HCT116 (cell line): ENCODE results near the gene DHRS11. TPM values are rescaled to one million over a fixed set of nuclear protein-coding genes. Genes with fewer than 3 reads are reported as not detected.

ENCODE experiments used
- ATAC-seq: fragments of 200-7000 bp; cut with Tn5 transposase; 2 replicates; pipeline ENCODE4 v1.9.1; 2020; ENCODE audit warnings: mild to moderate bottlenecking, moderate library complexity
- BruUV-seq: library from RNA; stranded (reverse); fragments of 400-500 nt; replicated peaks from 2 replicates; lab custom pipeline; 2021; lab: Mats Ljungman, UMichigan
- CTCF ChIA-PET: fragments of 300-600 bp; sonication (Branson Sonifier 250); formaldehyde crosslinking; loops from one replicate; lab custom pipeline; 2021; ENCODE audit warnings: antibody characterized with exemption; lab: Charles Lee
- POLR2A ChIA-PET: fragments of 300-600, 350-600 bp; sonication (Branson Sonifier 250); formaldehyde crosslinking; loops from one replicate; lab custom pipeline; 2021; ENCODE audit warnings: antibody characterized with exemption; lab: Charles Lee
- RAD21 ChIA-PET, 2 experiments: fragments of 300-600 bp; sonication (Branson Sonifier 250); formaldehyde crosslinking; loops; one replicate each; lab custom pipeline; 2023; ENCODE audit warnings: low total read pairs in 2 of 2; ENCODE audit not compliant: uncharacterized antibody in 2 of 2, unreplicated experiment in 2 of 2, low non-redundant PET in 1 of 2; lab: Charles Lee
- DNase-seq: peaks from one replicate; pipeline ENCODE4 v3.0.0-alpha.2; 2010; ENCODE audit warnings: low read depth, low spot score
- H2AFZ ChIP-seq: fragments of 200-600 bp; shearing (Covaris generic), sonication (generic); 2 replicates; pipeline ENCODE4 v1.6.1; 2017; ENCODE audit warnings: low read depth, mixed run types, mixed read lengths, antibody characterized with exemption, low read length; ENCODE audit not compliant: poor library complexity, severe bottlenecking
- H3K27ac ChIP-seq: 2 replicates; pipeline ENCODE4 v1.5.1; 2012; ENCODE audit warnings: low read depth, low read length
- H3K27me3 ChIP-seq: fragments of 200-600 bp; sonication (generic); 2 replicates; pipeline ENCODE4 v1.6.1; 2016; ENCODE audit warnings: mixed run types, low read length, mixed read lengths; ENCODE audit not compliant: insufficient read depth
- H3K36me3 ChIP-seq, 2 experiments: fragments of 200-500 bp in 1 of 2; fragments of 200-600 bp in 1 of 2; sonication (Bioruptor generic) in 1 of 2; sonication (generic) in 1 of 2; 2 replicates each; pipeline versions ENCODE4 v1.5.1 to v1.6.1; 2014 to 2016; ENCODE audit warnings: low read length in 2 of 2, inconsistent platforms in 1 of 2, mixed read lengths in 1 of 2, mixed run types in 1 of 2; ENCODE audit not compliant: insufficient read depth in 2 of 2, control insufficient read depth in 1 of 2
- H3K4me1 ChIP-seq, 2 experiments: fragments of 200-600 bp in 1 of 2; sonication (generic) in 1 of 2; 2 replicates each; pipeline versions ENCODE4 v1.5.1 to v1.6.1; 2012 to 2017; ENCODE audit warnings: low read length in 2 of 2, inconsistent platforms in 1 of 2, mild to moderate bottlenecking in 1 of 2, mixed read lengths in 1 of 2, mixed run types in 1 of 2, moderate library complexity in 1 of 2; ENCODE audit not compliant: insufficient read depth in 2 of 2, control insufficient read depth in 1 of 2
- H3K4me2 ChIP-seq: fragments of 200-600 bp; sonication (generic); 2 replicates; pipeline ENCODE4 v1.6.1; 2017; ENCODE audit warnings: mixed run types, low read length, mixed read lengths
- H3K4me3 ChIP-seq, 2 experiments: fragments of 200-600 bp in 1 of 2; sonication (generic) in 1 of 2; replicated peaks in 1 of 2; 2 replicates each; pipeline ENCODE4 v1.5.1; 2011 to 2016; ENCODE audit warnings: low read length in 2 of 2, control low read depth in 1 of 2, low read depth in 1 of 2, mild to moderate bottlenecking in 1 of 2, mixed read lengths in 1 of 2, mixed run types in 1 of 2
- H3K79me2 ChIP-seq: fragments of 200-600 bp; sonication (generic); 2 replicates; pipeline ENCODE4 v1.6.1; 2017; ENCODE audit warnings: mild to moderate bottlenecking, mixed run types, low read length, moderate library complexity, mixed read lengths; ENCODE audit not compliant: insufficient read depth
- H3K9ac ChIP-seq: fragments of 200-600 bp; sonication (generic); 2 replicates; pipeline ENCODE4 v1.6.1; 2016; ENCODE audit warnings: low read length, mixed read lengths
- H3K9me2 ChIP-seq: fragments of 200-600 bp; sonication (generic), shearing (Covaris generic); 2 replicates; pipeline ENCODE4 v1.6.1; 2017; ENCODE audit warnings: mixed run types, mild to moderate bottlenecking, moderate library complexity; ENCODE audit not compliant: insufficient read depth
- H3K9me3 ChIP-seq, 2 experiments: fragments of 200-500 bp in 1 of 2; fragments of 200-600 bp in 1 of 2; sonication (Bioruptor generic) in 1 of 2; sonication (generic) in 1 of 2; 2 replicates each; pipeline ENCODE4 v1.6.1; 2014 to 2017; ENCODE audit warnings: low read length in 2 of 2, mixed read lengths in 2 of 2, inconsistent platforms in 1 of 2, low read depth in 1 of 2, mild to moderate bottlenecking in 1 of 2, mixed run types in 1 of 2, moderate library complexity in 1 of 2; ENCODE audit not compliant: control insufficient read depth in 1 of 2, insufficient read depth in 1 of 2
- H4K20me1 ChIP-seq: fragments of 200-600 bp; sonication (generic), shearing (Covaris generic); 2 replicates; pipeline ENCODE4 v1.6.1; 2017; ENCODE audit warnings: mixed run types, mild to moderate bottlenecking, moderate library complexity; ENCODE audit not compliant: insufficient read depth
- CBX3 ChIP-seq: IDR thresholded peaks from 2 replicates; pipeline ENCODE4 v1.6.1; 2012; ENCODE audit warnings: low read depth
- EGR1 ChIP-seq: IDR thresholded peaks from 2 replicates; pipeline ENCODE4 v1.6.1; 2012; ENCODE audit warnings: low read depth
- EZH2 ChIP-seq: fragments of 200-600 bp; sonication (generic); IDR thresholded peaks from 2 replicates; pipeline ENCODE4 v1.6.1; 2017; ENCODE audit warnings: antibody characterized with exemption, mixed run types
- FOSL1 ChIP-seq: IDR thresholded peaks from 2 replicates; pipeline ENCODE4 v1.6.1; 2012; ENCODE audit warnings: low read depth
- JUND ChIP-seq: IDR thresholded peaks from 2 replicates; pipeline ENCODE4 v1.6.1; 2012
- POLR2A ChIP-seq: IDR thresholded peaks from 2 replicates; pipeline ENCODE4 v1.7.0; 2011; ENCODE audit warnings: borderline replicate concordance; ENCODE audit not compliant: insufficient read depth, insufficient read length; ENCODE audit errors: extremely low read depth
- RAD21 ChIP-seq: IDR thresholded peaks from 2 replicates; pipeline ENCODE4 v1.6.1; 2012; ENCODE audit warnings: low read depth, mild to moderate bottlenecking
- SIN3A ChIP-seq: IDR thresholded peaks from 2 replicates; pipeline ENCODE4 v1.6.1; 2012; ENCODE audit warnings: low read depth
- intact Hi-C: fragments of 100-400 bp; cut with micrococcal nuclease; formaldehyde crosslinking; loops from 2 replicates; pipeline ENCODE4 v1.10.0; 2022
- total RNA-seq: library from RNA; stranded (reverse); gene quantifications from one replicate; pipeline ENCODE4 v1.2.1, GENCODE V29; 2021; ENCODE audit not compliant: unreplicated experiment
- TF ChIP-seq, protein P1 (sequence below): IDR thresholded peaks from 2 replicates; pipeline ENCODE4 v1.6.1; 2012
- TF ChIP-seq, protein P2 (sequence below): IDR thresholded peaks from 2 replicates; pipeline ENCODE4 v1.6.1; 2012

The DHRS11 gene
- total RNA-seq, 1 experiment from 2014 or later, result 21.5 TPM

DNA sequence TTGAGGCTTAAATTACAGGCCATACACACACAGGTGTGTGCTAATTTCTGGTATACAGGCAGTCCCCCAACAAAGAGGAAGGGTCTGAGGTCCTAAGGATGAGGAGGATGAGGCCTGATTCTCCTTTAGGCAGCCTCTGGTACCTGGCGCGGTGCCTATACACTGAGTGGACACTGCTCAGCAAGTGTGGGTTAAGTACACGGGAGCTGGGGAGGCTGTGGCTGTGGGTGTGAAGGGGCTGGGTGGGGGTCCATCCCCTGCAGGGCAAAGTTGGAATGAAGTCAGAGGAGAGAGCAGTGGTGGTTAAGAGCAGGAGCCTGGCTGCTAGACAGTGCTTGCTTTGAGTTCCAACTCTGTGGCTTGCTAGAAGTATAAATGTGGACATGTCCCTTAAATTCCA, 20.6 kb downstream of the DHRS11 start:
- H3K9me2 ChIP-seq, result no peaks in the 10 kb centered on the region
- POLR2A ChIA-PET, result no interaction called here

DNA sequence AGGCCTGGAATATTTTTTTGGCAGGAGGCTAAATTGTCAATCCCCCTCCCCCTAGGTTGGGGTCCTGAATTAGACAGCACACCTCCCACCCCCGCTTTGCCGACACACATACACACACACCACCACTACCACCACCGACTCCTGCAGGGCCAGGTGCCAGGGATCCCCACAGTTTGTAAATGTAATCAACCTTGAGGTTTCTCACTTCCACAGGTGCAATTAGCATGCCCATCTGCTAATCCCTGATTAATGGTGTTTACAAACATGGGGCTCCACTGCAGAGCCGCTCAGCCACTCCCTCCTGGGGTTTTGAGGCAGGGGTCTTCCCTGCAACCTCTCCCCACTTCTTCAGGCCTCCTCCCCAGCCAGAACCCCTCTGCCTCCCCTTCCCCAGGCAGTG, 21.5 kb downstream of the DHRS11 start:
- Histone ChIP-seq H3K4me3 (no peak overlapping the region), H3K4me1 (peaks cover 13 to 24% of the 10 kb centered on the region in 2 experiments; a peak in 3 of 4 replicates), H3K9ac (no peak overlapping the region), H3K4me2 (no peak overlapping the region), H3K27me3 (no peaks in the 10 kb centered on the region), H3K36me3 (0 out of 4 replicates have a peak, but pooled peaks cover 0 to under 1% of the 10 kb centered on the region in 2 experiments), H3K9me2 (no peaks in the 10 kb centered on the region), H2AFZ (no peak overlapping the region), H3K27ac (no peak overlapping the region), H3K79me2 (no peaks in the 10 kb centered on the region), H4K20me1 (no peaks in the 10 kb centered on the region), H3K9me3 (no peaks in the 10 kb centered on the region)
- intact Hi-C loops, result no loop called here
- ATAC-seq, result no peak
- ChIA-PET POLR2A (no interaction called here), RAD21 (no interaction called here), CTCF (interaction anchor here (1.6 kb wide), 1 partner anchor 10 kb away, joined by 5 read pairs; no protein-coding TSS in a partner anchor)
- BruUV-seq, result no TSS peak
- DNase-seq, result no peak
- TF ChIP-seq, protein P1, sequence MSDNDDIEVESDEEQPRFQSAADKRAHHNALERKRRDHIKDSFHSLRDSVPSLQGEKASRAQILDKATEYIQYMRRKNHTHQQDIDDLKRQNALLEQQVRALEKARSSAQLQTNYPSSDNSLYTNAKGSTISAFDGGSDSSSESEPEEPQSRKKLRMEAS, result no peak
- no peak for TF ChIP-seq FOSL1
- TF ChIP-seq RAD21, result no peak

More for the DNA sequence above, 20.6 kb downstream of the DHRS11 start:
- CTCF ChIA-PET, result no interaction called here
- Histone ChIP-seq H4K20me1 (no peaks in the 10 kb centered on the region), H3K4me3 (no peak overlapping the region), H3K4me2 (no peak overlapping the region), H3K4me1 (peaks cover 17 to 31% of the 10 kb centered on the region in 2 experiments; a peak in 3 of 4 replicates), H3K9ac (no peak overlapping the region), H2AFZ (no peak overlapping the region), H3K27me3 (no peaks in the 10 kb centered on the region), H3K27ac (no peak overlapping the region), H3K9me3 (no peaks in the 10 kb centered on the region), H3K36me3 (0 out of 4 replicates have a peak, but pooled peaks cover 0 to 4% of the 10 kb centered on the region in 2 experiments), H3K79me2 (no peaks in the 10 kb centered on the region)
- RAD21 ChIA-PET, result no interaction called here
- no peak for ATAC-seq
- intact Hi-C loops, result no loop called here
- no TSS peak for BruUV-seq
- DNase-seq, result no peak
- TF ChIP-seq EGR1 (no peak), CBX3 (no peak), RAD21 (no peak), SIN3A (no peak), EZH2 (no peak), POLR2A (no peak), JUND (no peak)
- TF ChIP-seq, protein P2, sequence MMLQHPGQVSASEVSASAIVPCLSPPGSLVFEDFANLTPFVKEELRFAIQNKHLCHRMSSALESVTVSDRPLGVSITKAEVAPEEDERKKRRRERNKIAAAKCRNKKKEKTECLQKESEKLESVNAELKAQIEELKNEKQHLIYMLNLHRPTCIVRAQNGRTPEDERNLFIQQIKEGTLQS, result no peak
- TF ChIP-seq, protein P1, result no peak
